Measurements from ENCODE around the gene MECP2.

DNA sequence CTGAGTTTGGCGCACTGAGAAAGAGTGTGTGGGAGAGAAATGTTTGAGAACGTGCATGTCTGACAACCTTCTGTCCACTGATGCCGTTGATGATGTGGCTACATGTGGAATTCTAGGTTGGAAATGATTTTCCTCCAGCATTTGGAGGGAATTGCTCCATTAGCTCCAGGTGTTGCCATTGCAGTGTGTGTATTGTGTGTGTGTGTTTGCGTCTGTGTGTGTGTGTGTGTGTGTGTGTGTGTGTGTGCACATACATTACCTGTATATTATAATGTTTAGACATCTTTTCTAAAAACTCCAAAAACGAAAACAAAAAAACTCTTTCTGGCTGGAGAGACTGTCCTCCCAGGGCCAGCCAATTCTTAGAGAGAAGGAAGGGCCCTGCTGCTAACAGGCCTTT is 18.2 kb upstream of the MECP2 start:
- TF ChIP-seq, protein P1, sequence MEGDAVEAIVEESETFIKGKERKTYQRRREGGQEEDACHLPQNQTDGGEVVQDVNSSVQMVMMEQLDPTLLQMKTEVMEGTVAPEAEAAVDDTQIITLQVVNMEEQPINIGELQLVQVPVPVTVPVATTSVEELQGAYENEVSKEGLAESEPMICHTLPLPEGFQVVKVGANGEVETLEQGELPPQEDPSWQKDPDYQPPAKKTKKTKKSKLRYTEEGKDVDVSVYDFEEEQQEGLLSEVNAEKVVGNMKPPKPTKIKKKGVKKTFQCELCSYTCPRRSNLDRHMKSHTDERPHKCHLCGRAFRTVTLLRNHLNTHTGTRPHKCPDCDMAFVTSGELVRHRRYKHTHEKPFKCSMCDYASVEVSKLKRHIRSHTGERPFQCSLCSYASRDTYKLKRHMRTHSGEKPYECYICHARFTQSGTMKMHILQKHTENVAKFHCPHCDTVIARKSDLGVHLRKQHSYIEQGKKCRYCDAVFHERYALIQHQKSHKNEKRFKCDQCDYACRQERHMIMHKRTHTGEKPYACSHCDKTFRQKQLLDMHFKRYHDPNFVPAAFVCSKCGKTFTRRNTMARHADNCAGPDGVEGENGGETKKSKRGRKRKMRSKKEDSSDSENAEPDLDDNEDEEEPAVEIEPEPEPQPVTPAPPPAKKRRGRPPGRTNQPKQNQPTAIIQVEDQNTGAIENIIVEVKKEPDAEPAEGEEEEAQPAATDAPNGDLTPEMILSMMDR (IDR thresholded peaks at IDR 0.05; ENCODE audit: poor library complexity) = no peak
- TF ChIP-seq EZH2 (IDR thresholded peaks at IDR 0.05; ENCODE audit: borderline replicate concordance) (no peak), EZH2phosphoT487 (IDR thresholded peaks at IDR 0.05; ENCODE audit: low read depth, severe bottlenecking, unreplicated experiment) (no peak)

Data from hepatocyte (in vitro differentiated cells).